HL-60/S4 (cell line): ENCODE data around the gene TMEM242.

Source experiments
- in situ Hi-C: fragments of 300-500 bp; cut with MboI; formaldehyde crosslinking; loops from 2 replicates; pipeline ENCODE4 v1.14.3; 2022; ENCODE audit warnings: low sequenced_read_pairs

The TMEM242 gene

GRCh38 chr6:157272866-157273755 lies 50.2 kb downstream of the TMEM242 start:
- in situ Hi-C loops: no loop called here

- in situ Hi-C loops: no loop called here
Observed at GRCh38 chr6:157272372-157272771, 50.9 kb downstream of the TMEM242 start.

DNA sequence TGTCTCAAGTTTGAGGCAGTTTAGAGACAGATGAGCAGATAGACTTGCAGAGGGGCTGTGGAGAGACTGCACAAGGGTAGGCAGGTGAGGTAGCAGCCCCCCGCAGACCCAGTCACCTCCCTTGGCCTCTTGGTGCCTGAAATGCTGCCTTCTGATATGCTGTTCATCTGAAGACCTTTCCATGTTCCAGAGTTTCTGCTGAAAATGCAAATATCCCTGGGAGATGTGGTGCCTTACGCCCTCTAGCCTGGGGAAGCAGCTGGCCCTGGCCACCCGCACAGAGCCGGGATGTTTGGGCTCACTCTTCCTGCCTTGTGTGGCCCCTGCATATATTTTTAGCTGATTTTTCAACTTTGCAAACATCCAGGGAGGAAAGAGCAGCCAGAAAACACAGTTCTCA lies 51.4 kb downstream of the TMEM242 start:
- in situ Hi-C loops: no loop called here

GRCh38 chr6:157271441-157271840 lies 51.9 kb downstream of the TMEM242 start:
- in situ Hi-C loops: no loop called here

- in situ Hi-C loops: no loop called here
Observed at GRCh38 chr6:157270916-157271315, 52.4 kb downstream of the TMEM242 start.

DNA sequence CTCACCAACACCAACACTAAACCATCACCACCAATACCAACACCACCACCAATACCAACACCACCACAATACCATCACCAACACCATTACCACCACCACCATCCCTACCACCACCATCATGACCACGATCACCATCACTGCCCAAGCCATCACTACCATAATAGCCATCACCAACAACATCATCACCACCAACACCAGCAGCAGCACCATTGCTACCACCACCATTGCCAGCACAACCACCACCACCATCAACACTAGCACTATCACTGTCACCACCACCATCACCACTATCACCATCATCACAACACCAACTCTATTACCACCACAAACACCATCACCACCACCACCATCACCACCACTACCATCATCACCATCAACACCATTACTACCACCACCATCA lies 53.0 kb downstream of the TMEM242 start:
- in situ Hi-C loops: no loop called here

GRCh38 chr6:157269261-157269794 lies 54.0 kb downstream of the TMEM242 start:
- in situ Hi-C loops: no loop called here

DNA sequence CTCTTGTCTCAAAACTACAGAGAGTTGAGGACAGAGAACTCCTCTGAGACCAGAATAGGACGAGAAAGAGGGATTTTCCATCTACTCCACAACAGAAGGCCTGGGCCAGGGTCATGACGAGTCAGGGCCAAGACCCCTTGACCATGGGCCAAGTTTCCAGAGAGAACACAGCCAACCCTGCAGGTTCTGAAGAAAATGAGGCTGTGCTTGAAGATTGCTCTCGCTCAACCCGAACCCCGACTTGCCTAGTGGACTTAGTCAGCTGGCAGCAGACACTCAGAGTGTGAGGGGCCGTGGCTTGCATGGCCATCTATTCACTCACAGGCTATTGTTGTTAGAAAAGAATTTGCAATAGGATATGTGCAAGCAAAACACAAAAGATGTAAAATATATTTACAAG lies 54.5 kb downstream of the TMEM242 start:
- in situ Hi-C loops: no loop called here

DNA sequence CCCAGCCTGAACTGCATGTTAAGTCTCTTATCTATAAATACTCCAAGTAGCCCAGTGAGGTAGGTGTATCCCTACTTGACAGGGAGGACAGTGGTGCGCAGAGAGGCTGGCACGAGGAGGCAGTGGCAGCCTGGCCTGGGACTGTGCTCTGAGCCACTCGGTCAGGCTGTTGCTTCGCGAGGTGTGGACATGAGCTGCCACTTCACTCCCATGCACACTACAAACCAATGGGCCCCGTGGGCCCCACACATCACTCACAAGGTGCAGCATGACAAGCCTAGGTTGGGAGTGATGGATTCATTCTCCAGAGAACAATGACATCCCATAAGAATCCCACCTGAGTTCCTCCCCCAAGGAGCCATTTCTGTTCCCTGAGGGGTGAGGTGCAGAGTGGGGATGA lies 54.9 kb downstream of the TMEM242 start:
- in situ Hi-C loops: no loop called here

DNA sequence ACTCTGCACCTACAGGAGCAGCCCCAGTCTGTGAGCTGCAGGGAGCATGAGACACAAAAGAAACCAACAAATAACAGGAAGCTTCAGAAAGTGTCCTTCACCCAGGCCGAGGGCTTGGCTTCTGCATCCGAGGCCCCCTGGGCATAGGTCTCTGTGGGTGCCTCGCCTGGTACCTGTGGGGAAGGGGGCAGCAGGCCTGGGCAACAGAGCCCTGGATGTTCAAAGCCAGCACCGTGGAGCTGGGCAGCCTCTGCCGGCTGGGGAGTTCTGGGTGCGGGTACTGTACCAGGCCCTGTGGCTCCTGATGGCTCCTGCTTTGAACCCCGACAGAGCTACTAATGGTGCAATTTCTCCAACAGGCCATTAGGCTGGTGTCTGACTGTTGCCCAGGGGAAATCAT lies 55.7 kb downstream of the TMEM242 start:
- in situ Hi-C loops: no loop called here

DNA sequence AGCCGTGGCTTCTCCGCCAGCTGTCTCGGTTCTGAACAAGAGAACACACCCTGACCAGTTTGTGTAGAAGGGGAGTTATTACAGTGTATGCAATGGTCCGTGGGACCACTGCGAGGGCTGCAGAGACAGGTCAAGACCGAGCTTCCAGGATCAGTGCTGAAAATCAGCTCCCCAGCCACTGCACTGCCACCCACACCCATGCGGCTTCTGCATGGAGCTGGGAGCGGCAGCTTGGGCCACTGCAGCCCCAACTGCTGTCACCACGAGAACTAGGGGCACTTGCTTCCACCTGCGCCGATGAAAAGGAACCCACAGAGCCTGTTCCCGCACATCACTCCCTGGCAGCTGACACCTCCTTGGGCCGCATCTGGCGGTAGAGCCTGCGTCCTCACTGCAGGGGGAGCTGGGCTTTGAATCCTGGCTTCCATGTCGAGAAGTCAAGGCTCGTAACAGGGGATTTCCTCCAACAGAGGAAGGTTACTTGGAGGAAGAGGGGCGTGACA lies 56.2 kb downstream of the TMEM242 start:
- in situ Hi-C loops: no loop called here

DNA sequence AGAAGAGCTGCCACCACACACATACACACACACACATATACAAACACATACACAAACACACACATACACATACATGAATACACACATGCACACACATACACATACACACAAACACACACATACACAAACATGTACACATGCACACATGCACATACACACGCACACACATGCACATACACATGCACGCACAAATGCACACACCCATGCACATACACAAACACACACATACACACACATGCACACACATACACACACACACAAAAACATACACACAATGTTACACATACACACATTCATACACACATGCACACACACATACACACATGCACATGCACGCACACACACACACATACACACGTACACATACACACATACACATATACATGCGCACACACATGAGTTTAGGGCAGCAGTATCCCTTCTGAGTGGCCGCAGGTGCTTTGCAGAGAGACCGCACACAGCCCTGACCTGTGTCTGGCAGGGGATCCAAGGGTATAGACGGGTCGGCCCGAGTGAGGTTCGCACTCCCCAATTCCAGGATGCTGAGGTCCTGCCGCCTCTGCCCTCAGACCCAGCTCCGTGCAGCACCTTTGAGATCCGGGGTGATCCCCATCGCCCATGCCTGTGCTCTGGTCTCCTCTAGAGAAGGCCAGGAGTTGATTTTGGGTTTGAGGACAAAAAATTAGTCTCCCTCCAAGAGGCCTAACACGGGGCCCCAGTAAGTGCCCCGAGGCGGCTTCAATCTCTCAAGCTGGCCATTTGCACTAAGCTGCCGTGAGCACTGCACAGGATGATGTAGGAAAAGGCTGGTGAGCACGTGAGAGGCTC lies 56.8 kb downstream of the TMEM242 start:
- in situ Hi-C loops: no loop called here

- in situ Hi-C loops: no loop called here
Observed at GRCh38 chr6:157265635-157266034, 57.7 kb downstream of the TMEM242 start.

DNA sequence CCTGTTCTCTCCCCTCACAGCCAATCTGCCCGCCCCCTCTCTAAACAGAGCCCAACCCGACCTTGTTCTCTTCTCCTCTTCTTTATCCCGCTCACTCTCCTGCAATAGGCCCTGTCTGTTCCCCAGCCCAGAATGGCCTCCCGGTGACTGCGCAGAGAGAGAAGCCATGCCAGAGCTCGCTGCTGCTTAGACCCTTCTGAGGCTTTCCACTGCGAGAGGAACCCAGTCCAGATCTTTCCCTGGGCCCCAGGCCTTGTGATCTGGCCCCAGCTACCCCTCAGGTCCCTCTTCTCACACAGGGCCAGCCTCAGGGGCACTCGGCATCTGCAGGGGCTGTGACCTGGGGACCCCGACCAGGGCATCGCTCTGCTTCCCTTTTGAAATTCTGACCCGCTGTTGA lies 58.1 kb downstream of the TMEM242 start:
- in situ Hi-C loops: no loop called here

GRCh38 chr6:157264701-157265100 lies 58.6 kb downstream of the TMEM242 start:
- in situ Hi-C loops: no loop called here

GRCh38 chr6:157263881-157264397 lies 59.4 kb downstream of the TMEM242 start:
- in situ Hi-C loops: no loop called here

DNA sequence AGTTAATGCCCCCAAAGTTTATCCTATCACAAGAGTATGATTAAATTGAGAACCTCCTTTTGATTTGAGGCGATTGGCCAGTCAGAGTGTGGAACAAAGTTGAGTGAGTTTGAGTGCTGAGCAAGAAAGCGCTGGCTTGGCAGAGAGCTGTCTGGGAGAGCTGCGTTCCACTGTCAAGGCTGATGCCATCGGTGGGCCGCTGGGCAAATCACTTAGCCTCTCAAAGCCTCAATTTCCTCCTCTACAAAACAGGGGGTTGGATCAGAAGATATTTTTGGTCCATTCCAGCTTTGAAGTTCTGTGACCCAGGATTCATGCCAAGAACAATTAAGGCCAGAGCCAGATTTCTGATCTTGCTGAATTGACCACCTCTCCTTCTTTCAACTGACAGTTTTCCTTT lies 60.2 kb downstream of the TMEM242 start:
- in situ Hi-C loops: no loop called here

GRCh38 chr6:157261606-157262005 lies 61.7 kb downstream of the TMEM242 start:
- in situ Hi-C loops: no loop called here

DNA sequence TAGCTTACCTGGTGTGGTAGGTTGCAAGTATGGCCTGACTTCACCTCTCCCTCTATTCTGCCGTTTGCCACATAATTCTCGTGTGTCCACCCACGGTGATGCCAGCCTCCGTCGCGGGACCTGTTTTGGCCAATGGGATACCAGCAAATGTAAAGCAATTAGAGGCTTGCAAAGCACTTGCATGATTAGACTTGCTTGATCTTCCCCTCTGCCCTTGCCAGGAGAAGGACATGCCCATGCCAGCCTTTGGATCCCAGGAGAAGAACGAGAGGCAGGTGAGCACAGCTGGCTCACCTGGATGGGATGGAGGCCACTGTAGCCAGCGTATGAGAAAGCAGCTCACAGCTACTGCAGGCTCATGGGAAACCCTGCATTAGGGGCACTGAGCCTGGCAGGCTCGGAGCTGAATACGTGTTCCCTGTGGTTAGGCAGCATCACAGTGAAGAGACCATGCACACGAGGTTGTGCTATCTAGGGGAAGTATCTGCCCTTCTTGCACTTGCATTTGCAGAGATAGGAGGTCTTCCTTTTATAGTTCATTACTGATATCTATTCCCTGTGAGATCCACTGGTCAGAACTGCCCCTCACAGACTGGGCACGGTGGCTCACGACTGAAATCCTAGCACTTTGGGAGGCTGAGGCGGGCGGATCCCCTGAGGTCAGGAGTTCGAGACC lies 62.4 kb downstream of the TMEM242 start:
- in situ Hi-C loops: no loop called here

DNA sequence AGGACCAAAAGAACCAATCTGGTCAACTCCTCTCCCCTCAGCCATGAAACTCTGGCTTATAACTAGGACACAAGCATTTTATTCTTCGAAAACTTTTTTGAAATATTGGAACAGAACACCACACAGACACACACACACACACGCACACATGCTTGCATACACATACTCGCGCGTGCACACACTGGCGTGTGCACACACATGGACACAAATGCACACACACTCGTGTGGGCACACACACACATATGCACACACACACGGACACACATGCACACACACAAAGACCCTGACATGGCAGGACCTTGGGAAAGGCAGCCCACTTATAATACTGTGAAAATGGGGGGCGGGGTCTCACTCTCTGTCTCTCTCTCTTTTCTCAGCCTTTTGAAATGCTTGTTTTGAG lies 63.9 kb downstream of the TMEM242 start:
- in situ Hi-C loops: no loop called here

DNA sequence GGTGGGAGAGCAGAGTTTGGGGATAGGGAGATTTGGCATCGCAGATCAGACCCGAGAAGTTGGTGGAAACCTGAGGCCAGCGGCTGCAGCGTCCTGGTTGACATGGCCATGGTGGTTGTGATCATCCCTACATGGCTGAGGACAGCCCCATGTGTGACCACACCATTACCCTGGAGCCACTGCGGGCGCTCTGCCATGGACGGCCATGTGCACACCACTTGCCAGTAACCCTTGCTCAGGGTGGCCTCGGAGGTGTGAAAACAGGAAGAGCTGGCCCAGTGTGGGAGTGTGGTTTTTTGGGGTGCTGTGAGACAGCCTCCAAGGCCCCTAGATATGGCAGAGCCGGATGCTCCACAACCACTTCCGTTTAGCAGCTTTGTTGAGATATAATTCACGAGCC lies 64.4 kb downstream of the TMEM242 start:
- in situ Hi-C loops: no loop called here
